Measurements from ENCODE around the gene KATNA1.

Gene KATNA1

GRCh38 chr6:149565527-149566409 is 82.7 kb downstream of the KATNA1 start, which contains the start of gene GINM1:
GINM1 (plus strand) TSS chr6:149566375; CDS start chr6:149566415, 40 bp downstream.
- peaks cover 5% of the 10 kb centered on the region; the same call in 1 of the 2 replicates for H3K27me3 ChIP-seq (ENCODE audit: insufficient read depth, low read length)
- H3K27ac ChIP-seq (ENCODE audit: low read depth, low read length), result peak within 1 kb of the TSS; percentile 90
- no peaks in the 10 kb centered on the region for H3K9me3 ChIP-seq (ENCODE audit: insufficient read depth, low read depth, low read length)
- under 1% methylated on average over 55 of the region's 59 CpGs for WGBS
- peak within 1 kb of the TSS; percentile 92 for H3K9ac ChIP-seq (ENCODE audit: low read depth, low read length)
- H3K4me1 ChIP-seq (ENCODE audit: insufficient read depth, low read length), result no peaks in the 10 kb centered on the region
- peak within 1 kb of the TSS; percentile 93 for H3K4me3 ChIP-seq (ENCODE audit: low read length)
- H3K36me3 ChIP-seq (ENCODE audit: insufficient read depth, low read length), result no peaks in the 10 kb centered on the region

GRCh38 chr6:149563928-149564325 is 84.6 kb downstream of the KATNA1 start:
- Histone ChIP-seq H3K27me3 (ENCODE audit: insufficient read depth, low read length) (peaks cover 8% of the 10 kb centered on the region; the same call in 1 of the 2 replicates), H3K9ac (ENCODE audit: low read depth, low read length) (no peak overlapping the region), H3K27ac (ENCODE audit: low read depth, low read length) (no peak overlapping the region), H3K9me3 (ENCODE audit: insufficient read depth, low read depth, low read length) (no peaks in the 10 kb centered on the region), H3K4me1 (ENCODE audit: insufficient read depth, low read length) (no peaks in the 10 kb centered on the region), H3K4me3 (ENCODE audit: low read length) (no peak overlapping the region), H3K36me3 (ENCODE audit: insufficient read depth, low read length) (no peaks in the 10 kb centered on the region)
- 82% methylated on average over 3 of the region's 3 CpGs for WGBS

GRCh38 chr6:149563203-149563927 is 85.1 kb downstream of the KATNA1 start:
- Histone ChIP-seq H3K36me3 (ENCODE audit: insufficient read depth, low read length) (no peaks in the 10 kb centered on the region), H3K27ac (ENCODE audit: low read depth, low read length) (no peak overlapping the region), H3K4me3 (ENCODE audit: low read length) (no peak overlapping the region), H3K9me3 (ENCODE audit: insufficient read depth, low read depth, low read length) (no peaks in the 10 kb centered on the region), H3K4me1 (ENCODE audit: insufficient read depth, low read length) (no peaks in the 10 kb centered on the region), H3K9ac (ENCODE audit: low read depth, low read length) (no peak overlapping the region), H3K27me3 (ENCODE audit: insufficient read depth, low read length) (peaks cover 11% of the 10 kb centered on the region; the same call in 1 of the 2 replicates)
- WGBS, result 87% methylated on average over 5 of the region's 5 CpGs

GRCh38 chr6:149560736-149561135 is 87.8 kb downstream of the KATNA1 start:
- no peaks in the 10 kb centered on the region for H3K4me1 ChIP-seq (ENCODE audit: insufficient read depth, low read length)
- WGBS, result 69% methylated on average over 3 of the region's 3 CpGs

GRCh38 chr6:149559389-149559788 is 89.1 kb downstream of the KATNA1 start:
- Histone ChIP-seq H3K4me1 (ENCODE audit: insufficient read depth, low read length) (no peaks in the 10 kb centered on the region), H3K36me3 (ENCODE audit: insufficient read depth, low read length) (no peaks in the 10 kb centered on the region), H3K27ac (ENCODE audit: low read depth, low read length) (no peak overlapping the region), H3K4me3 (ENCODE audit: low read length) (no peak overlapping the region), H3K27me3 (ENCODE audit: insufficient read depth, low read length) (peaks cover 18% of the 10 kb centered on the region; the same call in 1 of the 2 replicates), H3K9me3 (ENCODE audit: insufficient read depth, low read depth, low read length) (no peaks in the 10 kb centered on the region), H3K9ac (ENCODE audit: low read depth, low read length) (no peak overlapping the region)
- 86% methylated on average over 2 of the region's 2 CpGs for WGBS

More at GRCh38 chr6:149560736-149561135, 87.8 kb downstream of the KATNA1 start:
- no peaks in the 10 kb centered on the region for H3K9me3 ChIP-seq (ENCODE audit: insufficient read depth, low read depth, low read length)
- no peak overlapping the region for H3K27ac ChIP-seq (ENCODE audit: low read depth, low read length)
- H3K36me3 ChIP-seq (ENCODE audit: insufficient read depth, low read length), result no peaks in the 10 kb centered on the region
- H3K27me3 ChIP-seq (ENCODE audit: insufficient read depth, low read length), result peaks cover 20% of the 10 kb centered on the region; the same call in 1 of the 2 replicates
- H3K9ac ChIP-seq (ENCODE audit: low read depth, low read length), result no peak overlapping the region
- H3K4me3 ChIP-seq (ENCODE audit: low read length), result no peak overlapping the region

GRCh38 chr6:149558029-149558428 is 90.5 kb downstream of the KATNA1 start:
- Histone ChIP-seq H3K4me3 (ENCODE audit: low read length) (no peak overlapping the region), H3K27ac (ENCODE audit: low read depth, low read length) (no peak overlapping the region), H3K27me3 (ENCODE audit: insufficient read depth, low read length) (peaks cover 14% of the 10 kb centered on the region; the same call in 1 of the 2 replicates), H3K4me1 (ENCODE audit: insufficient read depth, low read length) (no peaks in the 10 kb centered on the region), H3K9ac (ENCODE audit: low read depth, low read length) (no peak overlapping the region), H3K36me3 (ENCODE audit: insufficient read depth, low read length) (no peaks in the 10 kb centered on the region), H3K9me3 (ENCODE audit: insufficient read depth, low read depth, low read length) (no peaks in the 10 kb centered on the region)

- Histone ChIP-seq H3K4me1 (ENCODE audit: insufficient read depth, low read length) (no peaks in the 10 kb centered on the region), H3K9me3 (ENCODE audit: insufficient read depth, low read depth, low read length) (no peaks in the 10 kb centered on the region), H3K4me3 (ENCODE audit: low read length) (no peak overlapping the region), H3K27ac (ENCODE audit: low read depth, low read length) (no peak overlapping the region), H3K9ac (ENCODE audit: low read depth, low read length) (no peak overlapping the region; the same call in 1 of the 2 replicates), H3K36me3 (ENCODE audit: insufficient read depth, low read length) (no peaks in the 10 kb centered on the region), H3K27me3 (ENCODE audit: insufficient read depth, low read length) (peaks cover 15% of the 10 kb centered on the region)
- WGBS, result 88% methylated on average over 5 of the region's 5 CpGs
These were observed 96.6 kb downstream of the KATNA1 start for GRCh38 chr6:149551920-149552319.

GRCh38 chr6:149545754-149546471 is 102.6 kb downstream of the KATNA1 start, which contains the start of gene PPIL4:
PPIL4 (minus strand) TSS chr6:149546043; CDS start chr6:149546005, 38 bp downstream.
- under 1% methylated on average over 71 of the region's 71 CpGs for WGBS
- peak within 1 kb of the TSS; percentile 95 for H3K9ac ChIP-seq (ENCODE audit: low read depth, low read length)
- peak within 1 kb of the TSS; percentile 99 for H3K27ac ChIP-seq (ENCODE audit: low read depth, low read length)
- peaks cover 2% of the 10 kb centered on the region for H3K36me3 ChIP-seq (ENCODE audit: insufficient read depth, low read length)
- peak within 1 kb of the TSS; percentile 99 for H3K4me3 ChIP-seq (ENCODE audit: low read length)
- no peaks in the 10 kb centered on the region for H3K9me3 ChIP-seq (ENCODE audit: insufficient read depth, low read depth, low read length)
- peaks cover 3% of the 10 kb centered on the region; the same call in 1 of the 2 replicates for H3K4me1 ChIP-seq (ENCODE audit: insufficient read depth, low read length)
- H3K27me3 ChIP-seq (ENCODE audit: insufficient read depth, low read length), result peaks cover 15% of the 10 kb centered on the region

- Histone ChIP-seq H3K9me3 (ENCODE audit: insufficient read depth, low read depth, low read length) (no peaks in the 10 kb centered on the region), H3K4me1 (ENCODE audit: insufficient read depth, low read length) (peaks cover 3% of the 10 kb centered on the region; the same call in 1 of the 2 replicates), H3K36me3 (ENCODE audit: insufficient read depth, low read length) (peaks cover 7% of the 10 kb centered on the region), H3K27me3 (ENCODE audit: insufficient read depth, low read length) (peaks cover 12% of the 10 kb centered on the region), H3K4me3 (ENCODE audit: low read length) (peak overlapping the region; percentile 99), H3K9ac (ENCODE audit: low read depth, low read length) (peak overlapping the region; percentile 95), H3K27ac (ENCODE audit: low read depth, low read length) (peak overlapping the region; percentile 99)
- WGBS, result 2% methylated on average over 16 of the region's 16 CpGs
These were observed 103.2 kb downstream of the KATNA1 start for GRCh38 chr6:149545258-149545753.
